Activated CD4-positive, alpha-beta T cell treated with anti-CD3 and anti-CD28 coated beads, Interleukin-2, amount 50 U/mL, for 48 hours (primary cell): ENCODE results near the gene MTCH1.

Experiments used
- DNase-seq, 2 experiments: peaks; one replicate each; pipeline ENCODE4 v3.0.0-alpha.2; 2020

Gene MTCH1

GRCh38 chr6:36920546-36920945, 65.5 kb downstream of the MTCH1 start:
- DNase-seq: no peak

GRCh38 chr6:36920049-36920448, 65.9 kb downstream of the MTCH1 start:
- DNase-seq: no peak
